Glomerular endothelial cell (primary cell): ENCODE measurements around the gene GRIN3A. TPM values are rescaled to one million over a fixed set of nuclear protein-coding genes. Genes with fewer than 3 reads are reported as not detected.

Experiments
- DNase-seq: peaks from one replicate; pipeline ENCODE4 v3.0.0-alpha.2; 2011; ENCODE audit warnings: low read depth, low spot score; ENCODE audit errors: extremely low read depth
- total RNA-seq: library from RNA; depleted of rRNA; stranded (reverse); fragments of >200 nt; gene quantifications from 2 replicates; pipeline ENCODE4 v1.2.3, GENCODE V29; 2015

The GRIN3A gene
- total RNA-seq, 1 donor from 2014 or later = not detected

DNA sequence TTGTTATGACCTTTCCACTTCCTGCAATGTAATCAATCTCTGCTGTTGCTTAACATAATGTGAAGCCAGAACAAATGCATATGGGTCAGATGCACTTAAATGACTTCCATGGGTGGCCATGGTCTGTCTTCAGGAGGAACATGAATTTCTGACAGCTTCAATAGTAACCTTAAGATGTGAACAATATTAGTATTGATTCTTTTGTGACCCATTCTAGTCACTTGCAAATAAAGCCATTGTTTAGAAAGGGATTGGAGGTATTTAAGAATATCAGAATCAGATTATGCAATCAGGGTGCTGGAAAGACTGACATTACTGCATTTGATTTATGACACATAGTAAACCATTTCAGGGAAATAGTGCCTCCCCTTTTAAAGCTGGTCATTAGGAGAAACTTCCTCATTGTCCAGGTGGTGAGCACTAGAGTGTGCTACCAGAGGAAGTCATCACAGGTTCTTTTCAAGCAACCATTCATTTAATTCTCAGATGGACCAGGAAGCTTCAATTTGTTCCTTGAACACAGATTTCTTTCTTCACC lies 32.1 kb downstream of the GRIN3A start:
- no peak for DNase-seq

DNA sequence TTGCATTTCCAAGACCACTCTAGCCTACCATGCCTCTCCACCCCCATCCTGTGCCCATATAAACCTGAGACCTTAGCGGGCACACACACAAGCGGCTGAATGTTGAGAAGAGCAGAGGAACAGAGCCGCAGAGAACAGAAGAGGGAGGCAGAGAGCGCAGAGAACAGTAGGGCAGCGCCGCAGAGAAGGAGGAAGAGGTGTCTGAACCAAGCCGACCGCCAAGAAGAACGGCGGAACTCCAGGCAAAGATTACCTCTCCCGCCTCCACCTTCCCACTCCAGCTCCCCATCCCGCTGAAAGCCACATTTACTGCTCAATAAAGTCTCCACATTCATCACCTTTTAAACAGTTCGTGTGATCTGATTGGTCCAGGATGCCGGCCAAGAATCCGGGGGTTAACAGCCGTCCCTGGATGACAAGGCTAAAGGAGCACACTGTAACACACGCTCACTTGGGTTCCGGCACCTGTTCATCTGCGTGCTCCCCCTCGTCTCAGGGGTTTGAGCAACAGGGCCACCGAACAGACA lies 33.2 kb downstream of the GRIN3A start:
- DNase-seq = no peak

DNA sequence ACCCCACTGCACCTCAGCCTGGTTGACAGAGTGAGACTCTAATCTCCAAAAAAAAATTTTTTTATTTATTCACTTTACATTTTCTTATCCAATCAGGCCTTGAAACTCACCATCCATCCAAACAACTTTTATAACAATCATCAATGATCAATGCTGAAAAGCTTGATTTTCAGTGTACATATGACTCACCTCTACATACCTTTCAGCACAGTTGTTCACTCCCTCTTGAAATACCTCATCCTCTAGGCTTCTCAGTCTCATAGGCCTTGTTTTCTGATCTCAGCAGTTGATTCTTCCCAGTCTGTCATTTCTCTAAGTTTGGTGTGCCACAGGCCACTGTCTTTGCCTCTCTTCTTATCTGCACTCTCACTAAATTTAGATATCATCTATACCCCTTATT lies 36.2 kb downstream of the GRIN3A start:
- DNase-seq = no peak

DNA sequence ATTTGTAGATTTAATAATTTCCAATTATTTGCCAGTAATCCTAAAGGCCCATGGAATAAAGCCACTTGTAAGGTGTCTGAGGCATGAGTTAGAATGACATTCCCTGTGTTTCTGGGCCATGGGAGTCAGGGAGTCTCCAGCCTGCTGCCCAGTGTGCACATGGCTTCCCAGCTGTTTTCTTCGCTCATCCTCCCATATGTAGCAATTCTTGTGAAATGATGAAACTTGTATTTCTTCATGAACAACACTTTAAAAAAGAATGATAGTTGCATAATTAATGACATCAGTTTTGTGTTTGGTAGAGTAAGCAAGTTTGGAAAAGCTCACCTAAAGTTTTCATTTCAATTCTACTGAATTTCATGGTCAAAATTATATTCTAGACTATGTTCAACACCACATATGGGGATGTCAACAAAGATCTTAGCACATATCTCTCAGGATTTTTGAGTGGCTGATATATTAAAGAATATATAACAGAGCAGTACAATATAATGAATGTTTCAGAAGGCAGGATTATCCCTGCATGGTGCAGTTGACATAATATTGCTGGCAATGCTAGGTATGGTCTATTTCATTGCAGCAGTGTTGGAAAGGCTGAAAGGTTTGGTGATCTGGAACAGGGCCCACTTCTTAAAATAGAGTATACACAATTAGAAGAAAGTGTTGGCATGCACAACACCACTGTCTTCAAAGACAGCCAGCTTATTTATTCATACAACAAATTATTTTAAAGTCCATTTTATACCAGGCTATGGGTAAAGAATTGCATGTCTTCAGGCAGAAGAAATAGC lies 44.7 kb downstream of the GRIN3A start:
- DNase-seq = no peak

GRCh38 chr9:101691657-101692056 lies 46.8 kb downstream of the GRIN3A start:
- no peak for DNase-seq

DNA sequence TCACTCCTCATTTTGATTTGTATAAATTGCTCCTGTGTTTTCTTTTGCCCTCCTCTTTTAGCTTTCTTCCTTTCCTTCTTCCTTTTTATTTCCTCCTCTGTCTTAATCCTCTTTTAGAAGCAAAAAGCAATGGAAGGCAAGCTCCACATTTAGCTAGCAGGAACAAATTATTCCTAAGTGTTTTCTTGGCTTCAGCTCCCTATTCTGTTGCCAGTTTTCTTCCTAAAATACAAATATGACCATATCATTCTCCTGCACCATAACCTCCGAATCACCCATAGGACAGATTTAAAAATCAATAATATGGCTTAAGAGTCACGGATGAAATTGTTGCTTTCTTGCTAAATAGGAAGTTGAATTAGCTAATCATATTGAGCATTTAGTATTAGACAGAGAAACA lies 49.4 kb downstream of the GRIN3A start:
- no peak for DNase-seq

GRCh38 chr9:101684665-101685064 lies 53.8 kb downstream of the GRIN3A start:
- no peak for DNase-seq

- no peak for DNase-seq
These were observed 55.2 kb downstream of the GRIN3A start for GRCh38 chr9:101683236-101683635.

DNA sequence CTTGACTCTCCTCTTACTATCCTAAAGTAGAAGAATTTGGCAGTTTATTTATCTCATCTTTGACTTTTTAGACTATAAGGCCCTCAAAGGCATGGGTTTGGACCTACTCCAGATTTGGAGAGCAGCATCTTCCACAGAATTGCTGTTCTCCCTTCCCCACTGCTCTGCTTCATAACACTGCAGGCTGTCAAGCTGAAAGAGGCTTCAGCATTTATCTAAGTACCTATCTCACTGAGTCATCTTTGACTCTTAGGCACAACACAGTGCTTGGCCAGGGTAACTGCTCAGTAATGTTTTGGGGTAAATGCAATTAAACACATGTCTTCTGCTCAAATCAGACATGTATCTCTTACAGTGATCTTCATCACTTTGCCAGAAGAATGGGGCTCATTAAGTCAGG lies 60.6 kb downstream of the GRIN3A start:
- no peak for DNase-seq

- no peak for DNase-seq
These were observed 63.1 kb downstream of the GRIN3A start for GRCh38 chr9:101675341-101675740.

DNA sequence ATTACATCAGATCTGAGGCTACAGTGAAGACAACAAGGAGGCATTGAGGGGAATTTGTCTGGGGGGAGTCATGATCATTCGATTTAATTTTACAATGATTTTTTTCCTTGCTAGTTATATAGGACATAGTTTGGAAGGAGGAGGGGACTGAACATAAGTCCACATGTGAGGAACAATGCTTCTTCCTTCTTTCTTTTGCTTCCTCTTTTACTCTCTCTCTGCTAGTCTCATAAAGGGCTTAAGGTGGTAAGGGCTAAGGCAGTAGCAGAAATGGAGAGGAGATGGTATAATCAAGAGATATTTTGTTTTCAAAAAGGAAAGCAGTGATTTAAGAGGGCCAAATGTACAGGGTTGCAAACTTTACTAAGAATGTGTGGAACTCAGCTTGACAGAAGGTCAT lies 64.3 kb downstream of the GRIN3A start:
- DNase-seq = no peak

- DNase-seq = no peak
These were observed 64.8 kb downstream of the GRIN3A start for GRCh38 chr9:101673642-101674041.

- DNase-seq = no peak
These were observed 66.9 kb downstream of the GRIN3A start for GRCh38 chr9:101671567-101671966.

DNA sequence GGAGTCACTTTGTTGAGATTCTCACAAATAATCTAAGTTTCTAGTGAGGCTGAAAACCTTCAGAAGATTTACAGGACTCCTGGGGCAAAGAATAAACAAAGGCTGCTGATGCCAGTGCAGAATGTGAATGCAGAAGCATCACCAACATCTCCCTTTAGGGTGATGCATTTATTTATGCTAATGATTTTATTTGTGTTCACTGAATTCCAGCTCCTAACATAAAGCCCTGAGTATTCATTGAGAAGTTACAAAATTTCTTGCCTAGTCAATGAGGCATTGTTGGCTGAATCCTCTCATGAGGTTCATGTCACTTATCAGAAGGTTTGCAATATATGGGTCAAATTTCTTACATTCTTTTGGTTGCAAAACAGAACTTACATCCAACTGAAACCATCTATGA lies 70.0 kb downstream of the GRIN3A start:
- DNase-seq = no peak

- DNase-seq = no peak
These were observed 74.0 kb downstream of the GRIN3A start for GRCh38 chr9:101664453-101664852.

GRCh38 chr9:101652601-101653175 lies 85.8 kb downstream of the GRIN3A start:
- DNase-seq = no peak

GRCh38 chr9:101650142-101650541 lies 88.3 kb downstream of the GRIN3A start:
- DNase-seq = no peak

DNA sequence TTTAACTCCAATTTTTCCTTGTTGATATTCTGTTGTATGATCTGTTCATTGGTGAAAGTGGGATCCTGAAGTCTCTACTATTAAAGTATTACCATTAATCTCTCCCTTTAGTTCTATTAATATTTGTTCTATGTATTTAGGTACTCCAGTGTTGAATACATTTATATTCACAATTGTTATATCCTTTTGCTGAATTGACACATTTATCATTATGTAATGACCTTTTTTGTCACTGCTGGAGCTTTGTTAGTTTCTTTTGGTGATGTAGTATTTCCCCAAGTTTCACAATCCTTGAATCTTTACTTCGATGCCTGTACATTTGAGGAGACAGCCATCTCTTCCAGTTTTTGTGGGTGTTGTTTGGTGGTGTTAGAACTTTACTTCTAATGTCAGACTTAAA lies 90.0 kb downstream of the GRIN3A start:
- no peak for DNase-seq

- DNase-seq = no peak
These were observed 98.4 kb downstream of the GRIN3A start for GRCh38 chr9:101639785-101640665.

DNA sequence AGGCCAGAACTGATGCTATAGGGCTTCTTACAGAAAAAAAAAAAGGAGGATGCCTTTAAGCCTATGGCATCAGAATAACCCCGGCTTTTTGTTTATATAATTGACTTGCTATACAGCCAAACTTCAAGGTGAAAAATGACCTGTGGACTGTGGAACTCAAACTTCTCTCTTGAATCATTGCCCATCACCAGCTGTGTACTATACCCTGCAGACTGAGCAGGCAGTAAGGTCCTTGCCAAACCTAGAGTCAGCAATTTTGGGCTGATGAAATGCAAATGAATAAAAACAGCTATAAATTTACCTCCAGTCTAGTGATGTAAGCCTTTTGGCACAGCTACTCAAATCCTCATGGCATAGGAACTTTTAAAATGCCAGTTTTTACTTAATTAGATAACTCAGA lies 99.1 kb downstream of the GRIN3A start:
- DNase-seq = no peak

DNA sequence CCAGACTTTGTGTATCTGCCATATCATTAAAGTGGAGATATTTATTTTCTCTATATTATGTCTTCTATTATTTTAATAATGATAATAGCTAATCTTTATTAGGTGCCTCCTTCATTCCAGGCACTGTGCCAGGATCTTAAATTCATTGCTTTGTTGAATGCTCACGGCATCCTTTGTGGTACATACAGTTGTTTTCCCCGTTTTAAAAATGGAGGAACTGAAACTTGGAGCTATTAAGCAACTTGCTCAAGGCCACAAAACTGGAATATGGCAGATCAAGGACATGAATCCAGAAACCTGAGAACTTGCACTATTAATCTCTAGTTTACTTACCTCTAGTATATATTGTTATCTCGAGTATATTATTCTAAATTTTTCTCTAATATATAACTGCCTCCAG lies 102.2 kb downstream of the GRIN3A start:
- no peak for DNase-seq
